MCF 10A (cell line): ENCODE measurements around the gene ATRN. TPM values are rescaled to one million over a fixed set of nuclear protein-coding genes. Genes with fewer than 3 reads are reported as not detected.

Experiments
- BruUV-seq: library from RNA; stranded (reverse); fragments of 400-500 nt; replicated peaks from 2 replicates; lab custom pipeline; 2021; lab: Mats Ljungman, UMichigan
- CTCF ChIA-PET: fragments of 300-600 bp; sonication (Branson Sonifier 250); formaldehyde crosslinking; extraction: SDS; loops from one replicate; lab custom pipeline; 2021; ENCODE audit warnings: antibody characterized with exemption, inconsistent platforms; lab: Yijun Ruan, JAX
- POLR2A ChIA-PET: fragments of 300-600, 350-650 bp; sonication (Branson Sonifier 250); formaldehyde crosslinking; extraction: SDS; loops from one replicate; lab custom pipeline; 2020; ENCODE audit warnings: antibody characterized with exemption, inconsistent platforms; lab: Yijun Ruan, JAX
- DNase-seq: peaks from one replicate; pipeline ENCODE4 v3.0.0-alpha.2; 2018; ENCODE audit not compliant: unreplicated experiment
- H3K27ac Mint-ChIP-seq: one replicate; pipeline ENCODE4 v1.8.0; 2022; ENCODE audit warnings: mild to moderate bottlenecking, low read depth, mixed read lengths; ENCODE audit not compliant: unreplicated experiment
- H3K27me3 Mint-ChIP-seq: one replicate; pipeline ENCODE4 v1.8.0; 2022; ENCODE audit warnings: mixed read lengths; ENCODE audit not compliant: insufficient read depth, unreplicated experiment
- H3K36me3 Mint-ChIP-seq: one replicate; pipeline ENCODE4 v1.8.0; 2022; ENCODE audit warnings: mild to moderate bottlenecking, moderate library complexity, mixed read lengths; ENCODE audit not compliant: insufficient read depth, unreplicated experiment
- H3K4me1 Mint-ChIP-seq: one replicate; pipeline ENCODE4 v1.8.0; 2022; ENCODE audit warnings: mixed read lengths; ENCODE audit not compliant: insufficient read depth, unreplicated experiment
- H3K4me3 Mint-ChIP-seq: one replicate; pipeline ENCODE4 v1.8.0; 2022; ENCODE audit warnings: mild to moderate bottlenecking, moderate library complexity, mixed read lengths; ENCODE audit not compliant: unreplicated experiment
- H3K9me3 Mint-ChIP-seq: one replicate; pipeline ENCODE4 v1.8.0; 2022; ENCODE audit warnings: mixed read lengths; ENCODE audit not compliant: unreplicated experiment
- intact Hi-C: fragments of 100-400 bp; cut with micrococcal nuclease; formaldehyde crosslinking; loops from 2 replicates; pipeline ENCODE4 v1.14.1; 2022
- total RNA-seq: library from RNA; stranded (reverse); gene quantifications from 2 replicates; pipeline ENCODE4 v1.2.3, GENCODE V29; 2022
- TF ChIP-seq, protein P1 (sequence below): fragments of 200-600 bp; IDR thresholded peaks from one replicate; pipeline ENCODE4 v1.8.0; 2022; ENCODE audit warnings: antibody characterized with exemption, mild to moderate bottlenecking; ENCODE audit not compliant: unreplicated experiment

ATRN gene
- total RNA-seq, 1 experiment from 2014 or later, result 29.7 TPM

DNA sequence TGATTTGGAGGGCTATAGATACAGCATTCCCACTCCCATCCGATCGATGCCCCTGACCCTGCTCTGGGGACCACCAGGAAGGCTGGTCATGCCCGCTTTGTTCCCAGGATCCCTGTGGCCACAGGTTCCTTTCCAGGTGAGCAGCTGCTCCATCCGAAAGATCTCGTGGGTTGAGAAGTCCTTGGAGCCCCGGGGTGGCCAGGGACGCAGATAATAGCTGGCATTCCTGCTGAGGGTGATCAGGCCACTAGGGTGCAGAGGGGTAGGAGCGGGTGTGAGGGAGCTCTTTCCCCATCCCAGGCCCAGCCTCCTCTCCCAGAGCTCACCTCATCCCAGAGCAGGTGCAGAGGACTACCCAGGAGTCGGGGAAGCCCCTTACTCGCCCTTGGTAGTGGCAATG, 203.6 kb downstream of the ATRN start:
- Mint-ChIP-seq H3K36me3 (no peaks in the 10 kb centered on the region), H3K9me3 (no peaks in the 10 kb centered on the region), H3K4me3 (no peak overlapping the region), H3K27ac (no peak overlapping the region), H3K27me3 (peaks cover 48% of the 10 kb centered on the region), H3K4me1 (no peaks in the 10 kb centered on the region)
- no peak for DNase-seq
- CTCF ChIA-PET, result interaction anchor here (0.6 to 8.9 kb wide), 15 partner anchors 8 to 258 kb away, joined by 3 to 154 read pairs (median 3); partner anchors contain the start of gene ADISSP
- POLR2A ChIA-PET, result interaction anchor here (0.9 to 1.6 kb wide), 3 partner anchors 13 to 110 kb away, joined by 3 read pairs; no protein-coding TSS in a partner anchor
- intact Hi-C loops, result loop anchor here (10.0 kb wide), 1 partner anchor 110 kb away; no protein-coding TSS in a partner anchor
- BruUV-seq, result no TSS peak
- TF ChIP-seq, protein P1, sequence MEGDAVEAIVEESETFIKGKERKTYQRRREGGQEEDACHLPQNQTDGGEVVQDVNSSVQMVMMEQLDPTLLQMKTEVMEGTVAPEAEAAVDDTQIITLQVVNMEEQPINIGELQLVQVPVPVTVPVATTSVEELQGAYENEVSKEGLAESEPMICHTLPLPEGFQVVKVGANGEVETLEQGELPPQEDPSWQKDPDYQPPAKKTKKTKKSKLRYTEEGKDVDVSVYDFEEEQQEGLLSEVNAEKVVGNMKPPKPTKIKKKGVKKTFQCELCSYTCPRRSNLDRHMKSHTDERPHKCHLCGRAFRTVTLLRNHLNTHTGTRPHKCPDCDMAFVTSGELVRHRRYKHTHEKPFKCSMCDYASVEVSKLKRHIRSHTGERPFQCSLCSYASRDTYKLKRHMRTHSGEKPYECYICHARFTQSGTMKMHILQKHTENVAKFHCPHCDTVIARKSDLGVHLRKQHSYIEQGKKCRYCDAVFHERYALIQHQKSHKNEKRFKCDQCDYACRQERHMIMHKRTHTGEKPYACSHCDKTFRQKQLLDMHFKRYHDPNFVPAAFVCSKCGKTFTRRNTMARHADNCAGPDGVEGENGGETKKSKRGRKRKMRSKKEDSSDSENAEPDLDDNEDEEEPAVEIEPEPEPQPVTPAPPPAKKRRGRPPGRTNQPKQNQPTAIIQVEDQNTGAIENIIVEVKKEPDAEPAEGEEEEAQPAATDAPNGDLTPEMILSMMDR, result no peak

DNA sequence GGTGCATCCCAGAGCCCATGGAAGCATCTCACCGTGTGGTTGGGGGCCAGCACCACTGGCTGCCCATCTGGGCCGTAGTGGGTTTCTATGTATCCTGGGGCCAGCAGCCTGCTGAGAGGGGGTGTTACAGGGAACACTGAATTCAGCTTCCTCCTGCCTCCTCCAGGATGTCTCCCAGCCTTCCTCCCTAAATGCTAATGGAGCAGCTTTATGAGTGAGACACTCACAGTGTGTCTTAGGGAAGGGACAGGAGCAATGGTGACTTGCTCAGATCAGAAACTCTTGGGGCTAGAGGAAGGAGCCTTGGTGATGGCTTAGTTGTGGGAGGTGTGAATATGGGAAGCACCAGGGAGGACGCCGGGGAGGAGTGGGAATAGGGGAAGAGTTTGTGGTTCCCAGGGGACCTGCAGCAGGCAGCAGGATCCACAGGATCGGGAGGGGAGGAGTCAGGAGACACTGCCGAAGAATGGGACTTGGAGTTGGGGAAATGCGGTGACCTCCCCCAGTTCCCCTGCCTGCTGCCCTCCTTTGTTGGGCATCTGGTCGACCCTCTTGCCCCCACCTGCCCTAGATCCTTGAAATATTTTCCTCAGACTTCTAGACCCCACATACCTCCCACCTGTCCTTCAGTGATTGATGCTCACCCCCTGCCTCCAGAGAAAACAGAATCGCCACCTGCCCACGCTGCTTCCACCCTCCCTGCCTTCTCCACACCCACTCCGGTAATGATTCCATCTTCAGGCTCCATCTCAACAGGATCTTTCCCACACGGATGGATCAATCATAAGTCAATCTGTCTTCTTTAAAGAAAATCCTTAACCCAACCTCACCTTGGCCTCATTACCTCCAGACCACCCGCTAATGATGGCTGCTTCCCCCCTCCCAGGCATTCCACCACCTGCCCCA, 204.4 kb downstream of the ATRN start:
- H3K36me3 Mint-ChIP-seq, result no peaks in the 10 kb centered on the region
- no peaks in the 10 kb centered on the region for H3K4me1 Mint-ChIP-seq
- no peak overlapping the region for H3K4me3 Mint-ChIP-seq
- intact Hi-C loops, result loop anchor here (10.0 kb wide), 1 partner anchor 110 kb away; no protein-coding TSS in a partner anchor
- H3K9me3 Mint-ChIP-seq, result no peaks in the 10 kb centered on the region
- no peak overlapping the region for H3K27ac Mint-ChIP-seq
- H3K27me3 Mint-ChIP-seq, result peaks cover 40% of the 10 kb centered on the region
- POLR2A ChIA-PET, result interaction anchor here (0.9 to 1.6 kb wide), 4 partner anchors 12 to 109 kb away, joined by 3 to 11 read pairs (median 3); no protein-coding TSS in a partner anchor
- TF ChIP-seq, protein P1, result no peak
- CTCF ChIA-PET, result interaction anchor here (0.7 to 8.9 kb wide), 25 partner anchors 9 to 210 kb away, joined by 3 to 154 read pairs (median 4); partner anchors contain the start of gene ADISSP
- no TSS peak for BruUV-seq
- no peak for DNase-seq

DNA sequence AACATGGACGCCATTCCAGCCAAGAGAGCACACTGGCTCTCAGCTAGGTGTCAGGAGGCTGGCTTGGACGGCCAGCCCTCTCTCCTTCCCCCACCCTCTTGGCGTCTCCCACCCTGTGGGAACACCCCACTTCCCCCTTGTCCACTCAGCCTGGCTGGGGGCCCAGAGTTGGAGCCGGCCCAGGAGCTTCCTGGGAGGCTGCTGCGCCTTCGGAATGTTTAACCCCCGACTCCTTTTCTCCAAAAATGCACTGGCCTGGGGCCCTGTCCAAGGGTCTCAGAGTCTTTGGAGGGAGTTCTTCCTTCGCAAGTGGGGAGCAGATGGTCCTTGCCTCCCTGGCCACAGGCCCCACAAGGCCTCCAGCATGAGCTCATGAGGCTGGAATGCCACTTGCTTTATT, 206.9 kb downstream of the ATRN start:
- TF ChIP-seq, protein P1, result no peak
- H3K4me1 Mint-ChIP-seq, result no peaks in the 10 kb centered on the region
- no peaks in the 10 kb centered on the region for H3K9me3 Mint-ChIP-seq
- ChIA-PET CTCF (interaction anchor here (1.0 to 8.9 kb wide), 19 partner anchors 9 to 178 kb away, joined by 3 to 154 read pairs (median 9); partner anchors contain the start of genes ADISSP, AP5S1, SIGLEC1 and SPEF1), POLR2A (interaction anchor here (0.7 to 2.1 kb wide), 3 partner anchors 34 to 207 kb away, joined by 3 to 7 read pairs (median 4); partner anchors contain the start of gene SPEF1)
- intact Hi-C loops, result loop anchor here (10.0 kb wide), 1 partner anchor 113 kb away; no protein-coding TSS in a partner anchor
- H3K27me3 Mint-ChIP-seq, result peaks cover 31% of the 10 kb centered on the region
- H3K27ac Mint-ChIP-seq, result no peak overlapping the region
- H3K36me3 Mint-ChIP-seq, result no peaks in the 10 kb centered on the region
- no TSS peak for BruUV-seq
- H3K4me3 Mint-ChIP-seq, result no peak overlapping the region
- DNase-seq, result no peak
